GM12891 (cell line): Measurements from ENCODE around the gene AHCYL2.

Experiments
- POLR2A ChIP-seq: IDR thresholded peaks from 2 replicates; pipeline ENCODE4 v1.6.1; 2011; ENCODE audit warnings: low read depth, low read length, control low read depth
- POLR2AphosphoS5 ChIP-seq: IDR thresholded peaks from 2 replicates; pipeline ENCODE4 v1.6.1; 2011; ENCODE audit warnings: low read depth, low read length, control low read depth
- TAF1 ChIP-seq: IDR thresholded peaks from 2 replicates; pipeline ENCODE4 v1.6.1; 2011; ENCODE audit warnings: low read depth, low read length, control low read depth

DNA sequence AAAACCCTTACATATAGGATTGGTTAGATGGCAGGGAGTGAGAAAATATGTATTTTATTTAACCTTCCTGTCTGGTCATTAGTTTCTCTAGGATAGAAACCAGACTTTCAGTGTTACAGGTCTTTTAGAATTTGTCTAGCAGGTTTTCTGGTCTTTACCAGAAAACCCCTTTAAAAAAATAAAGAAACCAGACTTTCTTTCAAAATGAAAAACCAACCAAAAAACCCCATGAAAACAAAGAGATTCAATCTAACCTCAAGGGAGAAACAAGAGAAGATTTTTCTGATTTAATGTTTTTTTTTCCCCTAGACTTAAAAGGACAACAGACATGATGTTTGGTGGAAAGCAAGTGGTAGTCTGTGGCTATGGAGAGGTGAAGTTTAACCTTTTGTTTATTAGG, 180.7 kb downstream of the AHCYL2 start:
- TF ChIP-seq POLR2A: no peak
- no peak for TF ChIP-seq POLR2AphosphoS5
- no peak for TF ChIP-seq TAF1
